GM12891 (cell line): Measurements from ENCODE around the gene CITED4.

Experiments
- POLR2A ChIP-seq: IDR thresholded peaks from 2 replicates; pipeline ENCODE4 v1.6.1; 2011; ENCODE audit warnings: low read depth, low read length, control low read depth
- POLR2AphosphoS5 ChIP-seq: IDR thresholded peaks from 2 replicates; pipeline ENCODE4 v1.6.1; 2011; ENCODE audit warnings: low read depth, low read length, control low read depth
- POU2F2 ChIP-seq: IDR thresholded peaks from 2 replicates; pipeline ENCODE4 v1.6.1; 2011; ENCODE audit warnings: low read depth, mild to moderate bottlenecking, control low read depth, low read length, moderate library complexity
- SPI1 ChIP-seq: IDR thresholded peaks from 2 replicates; pipeline ENCODE4 v1.6.1; 2011; ENCODE audit warnings: low read depth, low read length, control low read depth
- TAF1 ChIP-seq: IDR thresholded peaks from 2 replicates; pipeline ENCODE4 v1.6.1; 2011; ENCODE audit warnings: low read depth, low read length, control low read depth

DNA sequence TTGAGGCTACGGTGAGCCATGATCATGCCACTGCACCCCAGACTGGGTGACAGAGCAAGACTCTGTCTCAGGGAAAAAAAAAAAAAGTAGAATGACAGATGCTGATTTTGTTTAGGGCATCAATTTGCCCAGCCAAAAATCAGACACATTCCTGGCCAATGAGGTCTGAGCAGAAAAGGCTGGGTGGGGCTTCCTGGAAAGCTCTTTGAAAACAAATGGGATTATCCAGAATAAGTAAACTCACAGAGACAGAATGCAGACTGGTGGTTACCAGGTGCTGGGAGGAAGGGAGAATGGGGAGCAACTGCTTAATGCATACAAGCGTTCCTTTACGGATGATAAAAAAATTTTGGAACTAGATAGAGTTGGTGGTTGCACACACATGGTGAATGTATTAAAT, 10.1 kb upstream of the CITED4 start:
- TF ChIP-seq POLR2A (no peak), POLR2AphosphoS5 (no peak), SPI1 (no peak), TAF1 (no peak), POU2F2 (no peak)
